ENCODE measurements around the gene RASSF5. TPM values are rescaled to one million over a fixed set of nuclear protein-coding genes. Genes with fewer than 3 reads are reported as not detected.

RASSF5 gene
- polyA plus RNA-seq, 1 donor from 2014 or later: 4.0 TPM

GRCh38 chr1:206591696-206592095 is 84.4 kb downstream of the RASSF5 start:
- Histone ChIP-seq H3K9me3 (ENCODE audit: low read length) (no peaks in the 10 kb centered on the region), H3K27me3 (ENCODE audit: insufficient read depth, low read depth, low read length) (no peaks in the 10 kb centered on the region), H3F3A (ENCODE audit: insufficient read depth, low read length, poor library complexity, severe bottlenecking) (no peaks in the 10 kb centered on the region), H3K9ac (ENCODE audit: low read length) (no peak overlapping the region), H4K20me1 (ENCODE audit: insufficient read depth) (no peaks in the 10 kb centered on the region), H3K36me3 (ENCODE audit: insufficient read depth, low read length) (peaks cover 14% of the 10 kb centered on the region), H3K4me2 (ENCODE audit: low read length) (no peak overlapping the region), H3K79me2 (replicated peaks; ENCODE audit: insufficient read depth, low read length) (no peaks in the 10 kb centered on the region), H3K4me3 (ENCODE audit: low read length) (no peak overlapping the region), H3K27ac (ENCODE audit: low read length) (no peak overlapping the region), H3K9me2 (ENCODE audit: insufficient read depth, low read length) (no peaks in the 10 kb centered on the region), H2AFZ (ENCODE audit: low read depth, low read length) (no peak overlapping the region)
- no peak for TF ChIP-seq EP300 (conservative IDR thresholded peaks at IDR 0.05; ENCODE audit: poor library complexity, severe bottlenecking)
- no peak for TF ChIP-seq EZH2 (IDR thresholded peaks at IDR 0.05; ENCODE audit: borderline replicate concordance, insufficient read depth, low read length, poor library complexity, severe bottlenecking)
- no peak for TF ChIP-seq TAF1 (IDR thresholded peaks at IDR 0.05; ENCODE audit: low read depth)
- no peak for TF ChIP-seq CTCF (IDR thresholded peaks at IDR 0.05; ENCODE audit: poor library complexity, severe bottlenecking)
- TF ChIP-seq REST (IDR thresholded peaks at IDR 0.05; ENCODE audit: borderline replicate concordance): no peak
- no peak for TF ChIP-seq SMC3 (conservative IDR thresholded peaks at IDR 0.05; ENCODE audit: poor library complexity)
- TF ChIP-seq POLR2AphosphoS5 (IDR thresholded peaks at IDR 0.05): no peak
- no peak for TF ChIP-seq MXI1 (conservative IDR thresholded peaks at IDR 0.05; ENCODE audit: poor library complexity, severe bottlenecking)
- no peak for TF ChIP-seq RAD21 (conservative IDR thresholded peaks at IDR 0.05)

GRCh38 chr1:206593351-206593925 is 86.1 kb downstream of the RASSF5 start:
- Histone ChIP-seq H3K9me3 (ENCODE audit: low read length) (no peaks in the 10 kb centered on the region), H3F3A (ENCODE audit: insufficient read depth, low read length, poor library complexity, severe bottlenecking) (no peaks in the 10 kb centered on the region), H2AFZ (ENCODE audit: low read depth, low read length) (no peak overlapping the region), H3K27ac (ENCODE audit: low read length) (no peak overlapping the region), H3K9ac (ENCODE audit: low read length) (no peak overlapping the region), H3K36me3 (ENCODE audit: insufficient read depth, low read length) (peaks cover 14% of the 10 kb centered on the region), H3K79me2 (replicated peaks; ENCODE audit: insufficient read depth, low read length) (no peaks in the 10 kb centered on the region), H3K4me3 (ENCODE audit: low read length) (no peak overlapping the region), H3K9me2 (ENCODE audit: insufficient read depth, low read length) (no peaks in the 10 kb centered on the region), H3K4me2 (ENCODE audit: low read length) (no peak overlapping the region), H4K20me1 (ENCODE audit: insufficient read depth) (no peaks in the 10 kb centered on the region), H3K27me3 (ENCODE audit: insufficient read depth, low read depth, low read length) (no peaks in the 10 kb centered on the region)
- no peak for TF ChIP-seq RAD21 (conservative IDR thresholded peaks at IDR 0.05)
- TF ChIP-seq SMC3 (conservative IDR thresholded peaks at IDR 0.05; ENCODE audit: poor library complexity): no peak
- TF ChIP-seq EP300 (conservative IDR thresholded peaks at IDR 0.05; ENCODE audit: poor library complexity, severe bottlenecking): no peak
- no peak for TF ChIP-seq CTCF (IDR thresholded peaks at IDR 0.05; ENCODE audit: poor library complexity, severe bottlenecking)
- no peak for TF ChIP-seq POLR2AphosphoS5 (IDR thresholded peaks at IDR 0.05)
- TF ChIP-seq MXI1 (conservative IDR thresholded peaks at IDR 0.05; ENCODE audit: poor library complexity, severe bottlenecking): no peak
- no peak for TF ChIP-seq EZH2 (IDR thresholded peaks at IDR 0.05; ENCODE audit: borderline replicate concordance, insufficient read depth, low read length, poor library complexity, severe bottlenecking)
- TF ChIP-seq TAF1 (IDR thresholded peaks at IDR 0.05; ENCODE audit: low read depth): no peak
- TF ChIP-seq REST (IDR thresholded peaks at IDR 0.05; ENCODE audit: borderline replicate concordance): no peak

Data from neural cell (in vitro differentiated cells).